HG02798 (cell line): ENCODE measurements around the gene EFCAB6.

Experiments
- ATAC-seq: cut with Tn5 transposase; IDR thresholded peaks from one replicate; pipeline ENCODE4 v1.9.1; 2021; ENCODE audit warnings: mild to moderate bottlenecking; ENCODE audit not compliant: unreplicated experiment, poor library complexity

The EFCAB6 gene

DNA sequence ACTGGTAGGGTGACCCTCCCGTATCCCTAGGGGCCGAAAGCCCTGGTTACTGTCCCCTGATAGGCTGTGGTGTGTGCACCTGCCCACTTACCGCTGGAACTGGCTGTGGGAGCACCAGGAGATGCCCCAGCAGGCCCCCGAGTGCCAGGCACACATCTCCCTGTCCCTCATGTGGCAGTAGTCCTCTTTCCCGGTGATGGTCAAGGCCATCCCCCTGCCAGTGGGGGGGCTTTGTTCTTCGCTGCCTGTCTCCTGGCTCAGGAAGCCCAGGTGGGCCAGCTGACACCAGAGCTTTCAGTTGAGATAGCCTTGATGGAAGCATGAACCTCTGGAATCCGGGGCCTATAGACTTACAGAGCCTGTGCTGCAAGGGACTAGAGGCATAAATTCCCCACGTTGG is 299.8 kb downstream of the EFCAB6 start:
- ATAC-seq: no peak

DNA sequence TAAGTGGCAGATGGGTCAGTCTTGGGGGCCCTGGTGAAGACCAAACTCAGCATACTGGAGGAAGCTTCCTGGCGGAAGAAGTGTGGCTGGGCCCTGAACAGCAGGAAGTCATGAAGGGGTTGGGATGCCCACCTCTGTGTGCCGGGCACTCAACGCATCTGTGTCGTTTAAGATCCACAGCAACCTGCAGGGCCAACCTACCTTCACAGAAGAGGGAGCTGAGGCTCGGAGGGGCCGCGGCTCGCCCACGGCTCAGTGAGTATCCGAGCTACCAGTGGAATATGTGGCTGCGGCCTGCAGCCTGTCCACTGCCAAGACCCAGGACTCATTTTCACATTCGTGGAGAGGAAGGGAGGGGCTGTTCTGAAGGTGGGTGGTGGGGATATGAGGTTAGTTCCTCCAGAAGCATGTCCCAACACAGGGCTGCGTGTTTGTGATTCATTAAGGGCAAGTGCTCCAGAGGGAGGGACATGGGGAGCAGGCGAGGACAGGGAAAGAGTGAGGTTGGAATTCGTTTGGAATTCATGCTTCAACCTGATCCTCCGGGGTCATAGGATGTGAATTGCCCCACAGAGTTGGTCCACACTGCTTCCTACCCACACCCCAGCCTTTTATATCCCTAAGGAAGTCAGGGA is 300.7 kb downstream of the EFCAB6 start:
- ATAC-seq: no peak

DNA sequence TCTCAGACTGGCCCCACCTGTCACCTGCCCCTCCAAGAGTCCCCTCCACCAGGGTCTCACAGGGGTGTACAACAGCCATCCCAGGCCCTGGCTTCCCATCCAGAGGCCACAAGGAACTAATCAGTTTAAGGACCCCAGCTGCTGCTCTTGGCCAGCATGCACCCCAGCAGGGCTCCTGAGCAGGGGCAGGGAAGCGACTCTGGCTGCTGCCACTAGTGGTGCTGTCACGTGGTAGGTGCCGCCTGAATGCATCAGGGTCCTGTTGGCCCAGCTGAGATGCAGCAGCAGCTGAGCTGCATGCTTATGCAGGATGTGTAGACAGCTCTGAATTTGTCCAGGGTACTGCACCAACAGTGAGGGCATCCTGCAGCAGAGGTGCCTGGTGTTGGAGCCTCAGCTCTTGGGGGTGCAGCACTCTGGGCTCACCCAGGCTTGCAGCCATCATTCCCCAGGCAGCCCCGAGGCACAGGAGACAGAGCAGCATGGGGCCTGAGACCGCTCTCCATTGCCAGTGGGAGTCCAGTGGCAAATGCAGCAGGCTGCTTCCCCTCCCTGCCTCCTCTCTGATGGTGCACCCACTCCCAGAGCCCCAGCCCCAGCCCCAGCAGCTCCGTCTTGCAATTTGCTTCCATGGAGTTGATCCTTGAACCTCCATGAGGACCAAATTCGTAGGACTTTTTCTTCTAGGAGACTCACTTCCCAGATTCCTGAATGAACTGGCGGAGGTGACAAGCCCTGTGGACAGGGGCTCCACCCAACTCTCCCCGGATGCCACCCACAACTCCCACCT is 301.6 kb downstream of the EFCAB6 start:
- ATAC-seq: no peak

DNA sequence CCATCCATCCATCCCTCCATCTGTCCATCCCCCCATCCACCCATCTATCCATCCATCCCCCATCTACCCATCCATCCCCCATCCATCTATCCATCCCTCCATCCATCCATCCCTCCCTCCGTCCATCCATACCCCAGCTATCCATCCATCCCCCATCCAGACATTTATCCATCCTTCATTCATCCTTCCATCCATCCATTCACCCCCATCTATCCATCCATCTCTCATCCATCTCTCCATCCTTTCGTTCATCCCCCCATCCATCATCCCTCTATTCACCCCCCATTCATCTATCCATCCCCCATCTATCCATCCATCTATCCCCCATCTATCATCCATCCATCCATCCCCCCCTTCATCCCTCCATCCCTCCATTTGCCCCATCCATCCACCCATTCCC is 302.8 kb downstream of the EFCAB6 start:
- ATAC-seq: no peak

DNA sequence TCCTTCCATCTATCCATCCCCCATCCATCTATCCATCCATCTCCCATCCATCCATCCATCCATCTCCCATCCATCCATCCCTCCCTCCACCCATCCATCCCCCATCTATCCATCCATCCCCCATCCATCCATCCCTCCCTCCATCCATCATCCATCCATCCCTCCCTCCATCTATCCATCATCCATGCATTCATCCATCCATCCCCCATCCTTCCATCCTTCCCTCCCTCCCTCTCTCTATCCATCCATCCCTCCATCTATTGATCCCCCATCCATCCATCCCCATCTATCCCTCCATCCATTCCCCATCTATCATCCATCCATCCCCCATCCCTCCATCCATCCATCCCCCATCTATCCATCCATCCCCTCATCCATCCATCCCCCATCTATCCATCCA is 303.6 kb downstream of the EFCAB6 start:
- no peak for ATAC-seq

DNA sequence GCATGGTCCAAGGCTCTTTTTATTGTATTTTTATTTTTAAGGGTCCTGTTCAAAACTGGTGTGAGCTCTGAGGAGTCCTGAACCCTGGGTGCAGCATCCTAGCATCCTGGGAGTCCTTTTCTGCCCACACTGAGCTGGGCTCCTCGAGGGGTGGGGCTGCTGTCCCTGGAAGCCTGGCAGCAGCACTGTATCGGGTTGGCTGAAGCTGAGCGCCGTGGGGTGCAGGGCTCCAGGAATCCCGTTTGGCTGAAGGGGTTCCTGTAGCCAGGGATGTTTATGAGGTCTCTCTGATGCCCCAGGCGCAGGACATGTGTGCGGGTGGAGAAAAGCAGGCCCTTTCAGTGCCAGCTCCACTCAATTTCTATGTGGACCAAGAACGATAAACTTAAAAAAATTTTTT is 304.9 kb downstream of the EFCAB6 start:
- ATAC-seq: no peak

DNA sequence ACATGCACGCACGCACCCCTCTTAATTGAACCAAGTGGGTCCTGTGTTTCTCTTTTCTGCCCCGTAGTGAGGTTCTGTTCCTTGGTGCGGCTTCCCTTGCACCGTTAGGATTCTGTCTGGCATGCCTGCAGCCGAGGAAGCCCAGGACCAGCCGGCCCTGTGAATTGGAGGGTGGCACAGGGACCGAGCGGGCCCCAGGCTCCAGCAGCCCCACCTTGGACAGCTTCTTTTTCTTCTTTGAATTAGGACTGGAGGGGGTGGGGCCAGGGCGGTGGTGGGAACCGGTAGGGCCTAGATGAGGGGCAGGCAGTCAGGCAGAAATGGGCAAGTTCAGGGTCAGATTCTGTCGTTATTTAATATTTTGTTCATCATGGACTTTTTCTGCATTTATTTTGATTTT is 305.6 kb downstream of the EFCAB6 start:
- ATAC-seq: no peak

DNA sequence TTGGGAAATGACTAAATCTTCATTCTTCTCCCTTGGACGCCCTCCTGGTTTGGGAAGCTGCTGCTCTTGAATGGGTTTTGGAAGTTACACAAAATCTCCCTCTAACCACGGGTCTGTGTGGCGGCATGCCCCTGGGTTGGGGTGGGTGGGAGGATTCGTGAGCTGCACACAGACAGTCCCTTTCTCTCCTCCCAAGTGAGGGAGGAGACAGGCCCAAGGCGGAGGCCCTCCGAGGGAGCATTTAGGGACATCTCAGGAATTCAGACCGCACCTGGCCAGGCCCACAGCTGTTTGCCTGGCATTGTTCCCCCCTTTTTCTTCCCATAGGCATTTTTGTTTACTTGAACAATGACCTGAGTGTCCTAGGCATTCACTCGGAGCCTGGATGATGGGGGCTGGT is 306.2 kb downstream of the EFCAB6 start:
- no peak for ATAC-seq

DNA sequence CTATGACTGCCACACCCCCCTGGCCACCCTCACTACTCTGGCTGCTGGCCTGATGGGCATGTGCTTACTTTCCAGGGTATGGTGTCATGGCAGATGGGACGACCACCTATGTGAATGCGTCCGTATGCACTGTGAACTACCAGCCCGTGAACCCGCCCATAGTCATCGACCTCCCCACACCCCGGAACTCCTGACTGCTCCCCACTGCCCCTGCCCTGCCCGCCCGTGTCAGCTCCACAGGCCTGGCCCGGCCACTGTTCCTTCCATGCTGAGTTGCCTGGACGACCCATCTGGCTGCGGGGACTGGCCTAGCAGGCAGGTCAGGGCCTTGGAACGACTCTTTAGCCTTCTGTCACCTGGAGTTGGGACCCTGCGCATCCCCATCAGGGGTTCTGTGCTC is 306.7 kb downstream of the EFCAB6 start:
- ATAC-seq: no peak

DNA sequence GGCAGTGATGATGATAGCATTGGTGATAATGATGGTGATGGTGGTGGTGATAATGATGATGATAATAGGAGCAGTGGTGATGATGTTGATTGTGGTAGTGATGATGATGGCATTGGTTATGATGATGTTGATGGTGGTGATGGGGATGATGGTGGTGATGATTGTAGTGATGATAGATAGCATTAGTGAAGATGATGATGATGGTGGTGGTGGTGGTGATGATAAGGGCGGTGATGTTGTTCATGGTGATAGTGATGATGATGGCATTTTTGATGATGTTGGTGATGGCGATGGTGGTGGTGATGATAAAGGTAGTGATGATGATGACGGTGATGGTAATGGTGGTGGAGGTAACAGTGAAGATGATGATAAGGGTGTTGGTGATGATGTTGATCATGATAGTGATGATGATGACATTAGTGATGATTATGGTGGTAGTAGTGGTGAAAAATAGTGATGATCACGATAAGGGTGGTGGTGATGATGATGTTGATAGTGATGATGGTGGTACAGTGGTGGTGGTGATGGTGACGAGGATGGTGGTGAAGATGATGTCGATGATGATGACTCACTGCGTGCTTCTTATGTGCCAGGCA is 307.3 kb downstream of the EFCAB6 start:
- ATAC-seq: no peak

DNA sequence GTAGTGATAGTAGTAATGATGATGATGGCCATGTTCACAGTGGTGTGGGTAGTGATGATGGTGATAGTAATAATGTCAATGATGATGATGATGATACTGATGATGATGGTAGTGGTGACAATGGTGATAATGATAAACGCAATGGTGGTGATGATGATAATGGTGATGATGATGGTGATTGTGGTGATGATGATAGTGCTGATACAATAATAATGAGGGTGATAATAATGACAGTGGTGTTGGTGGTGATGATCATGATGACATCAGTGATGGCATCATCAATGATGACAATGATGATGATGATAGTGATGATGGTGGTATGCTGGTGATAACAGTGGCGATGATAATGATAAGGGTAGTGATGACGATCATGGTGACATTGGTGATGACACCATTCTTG is 308.0 kb downstream of the EFCAB6 start:
- ATAC-seq: no peak

DNA sequence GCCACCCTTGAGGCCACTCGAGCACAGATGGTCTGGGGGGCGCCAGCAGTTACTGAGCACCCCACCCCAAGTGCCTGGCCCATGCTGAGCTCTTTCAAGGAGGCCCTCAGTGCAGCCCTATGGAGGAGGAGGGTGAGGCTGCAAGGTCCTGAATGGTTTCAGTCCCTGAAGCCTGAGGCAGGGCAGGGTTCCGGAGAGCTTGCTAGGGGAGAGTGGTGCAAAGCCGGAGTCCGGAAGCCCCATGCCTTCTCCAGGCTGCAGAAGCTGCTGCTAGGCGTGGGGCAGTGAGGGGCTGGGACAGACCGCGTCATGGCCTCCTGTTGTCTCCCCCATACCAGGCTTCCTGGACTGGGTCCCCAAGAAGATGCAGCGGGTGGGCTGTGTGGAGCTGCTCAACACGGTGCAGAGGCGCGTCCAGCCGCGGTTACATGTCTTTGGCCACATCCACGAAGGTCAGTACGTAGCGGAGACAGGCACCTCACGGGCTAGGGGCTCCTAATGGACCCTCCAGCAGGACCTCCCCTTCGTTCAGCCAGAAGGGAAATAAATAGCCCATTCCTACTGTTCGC is 309.7 kb downstream of the EFCAB6 start:
- no peak for ATAC-seq

DNA sequence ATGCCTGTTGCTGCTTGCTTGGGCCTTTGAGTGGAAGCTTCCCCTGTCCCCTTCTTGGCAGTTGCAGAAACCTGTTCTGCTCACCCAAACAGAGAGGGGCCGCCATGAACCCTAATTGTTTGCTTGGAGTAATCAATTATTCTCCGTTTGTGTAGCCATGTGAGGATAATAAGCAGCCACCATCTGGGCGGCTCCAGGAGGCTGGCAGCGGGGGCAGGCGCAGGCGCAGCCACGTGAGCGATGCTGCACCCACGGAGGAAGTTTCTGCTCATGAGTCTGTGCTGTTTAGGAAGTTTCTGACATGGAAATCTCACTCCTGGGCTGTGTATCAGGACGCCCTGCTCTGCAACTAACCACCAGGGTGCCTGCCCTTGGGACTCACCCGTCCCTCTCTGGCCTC is 310.2 kb downstream of the EFCAB6 start:
- ATAC-seq: no peak

DNA sequence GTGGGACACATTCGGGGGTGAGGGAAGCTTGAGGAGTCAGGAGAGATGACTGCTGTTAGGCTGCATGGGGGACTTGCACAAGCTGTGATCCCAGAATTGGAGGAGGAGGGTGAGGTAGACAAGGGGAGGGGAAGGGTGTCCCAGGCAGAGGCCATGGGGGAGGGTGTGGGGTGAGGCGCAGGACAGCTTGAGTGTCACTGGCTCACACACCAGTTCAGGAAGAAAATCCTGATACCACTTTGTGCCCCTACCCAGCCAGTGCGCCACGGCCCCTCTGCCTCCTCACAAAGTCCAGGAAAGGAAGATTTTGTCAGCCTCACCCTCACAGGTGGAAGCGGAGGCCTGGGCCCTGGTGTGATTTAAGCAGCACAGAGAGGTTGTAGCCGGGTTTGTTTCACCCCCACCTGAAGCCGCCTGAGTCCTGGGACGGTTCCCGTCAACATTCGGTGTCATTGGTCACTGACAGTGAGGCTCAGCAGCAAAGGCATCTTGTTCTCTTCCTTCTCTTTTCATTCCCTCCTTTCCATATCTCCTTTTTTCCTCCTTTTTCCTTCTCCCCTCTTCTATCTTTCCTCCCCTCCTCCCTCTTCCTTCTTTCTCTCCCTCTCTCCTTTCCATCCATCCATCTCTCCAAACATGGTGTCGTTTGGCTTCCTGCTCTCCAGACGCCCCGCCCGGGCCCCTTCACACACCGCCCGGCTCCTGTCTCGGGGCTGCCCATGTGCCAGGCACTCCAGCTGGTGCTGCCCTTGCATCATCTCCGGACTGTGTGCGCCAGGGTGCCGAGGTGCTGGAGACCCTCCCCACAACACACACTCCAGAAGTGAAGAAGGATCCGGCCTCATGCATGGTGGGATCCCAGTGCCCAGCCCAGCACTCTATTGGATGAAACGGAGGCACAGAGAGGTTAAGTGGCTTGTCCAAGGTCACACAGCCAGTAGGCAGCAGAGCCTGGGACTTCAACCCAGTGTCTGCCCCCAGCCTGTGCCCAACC is 311.0 kb downstream of the EFCAB6 start:
- no peak for ATAC-seq

DNA sequence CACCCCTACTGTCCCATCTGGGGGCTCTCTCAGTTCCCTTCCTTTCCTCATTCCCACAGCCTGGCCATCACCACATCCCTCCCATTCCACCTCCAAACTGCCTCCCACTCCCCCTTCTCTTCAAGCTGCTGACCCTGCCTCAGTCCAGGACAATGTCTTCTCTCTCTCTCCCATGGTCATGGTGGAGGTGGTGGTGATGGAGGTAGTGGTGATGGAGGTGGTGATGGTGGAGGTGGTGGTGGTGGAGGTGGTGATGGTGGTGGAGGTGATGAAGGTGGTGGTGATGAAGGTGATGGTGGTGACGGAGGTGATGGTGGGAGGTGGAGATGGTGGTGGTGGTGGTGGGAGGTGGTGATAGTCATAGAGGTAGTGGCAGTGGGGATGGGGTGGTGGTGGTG is 313.2 kb downstream of the EFCAB6 start:
- ATAC-seq: no peak

DNA sequence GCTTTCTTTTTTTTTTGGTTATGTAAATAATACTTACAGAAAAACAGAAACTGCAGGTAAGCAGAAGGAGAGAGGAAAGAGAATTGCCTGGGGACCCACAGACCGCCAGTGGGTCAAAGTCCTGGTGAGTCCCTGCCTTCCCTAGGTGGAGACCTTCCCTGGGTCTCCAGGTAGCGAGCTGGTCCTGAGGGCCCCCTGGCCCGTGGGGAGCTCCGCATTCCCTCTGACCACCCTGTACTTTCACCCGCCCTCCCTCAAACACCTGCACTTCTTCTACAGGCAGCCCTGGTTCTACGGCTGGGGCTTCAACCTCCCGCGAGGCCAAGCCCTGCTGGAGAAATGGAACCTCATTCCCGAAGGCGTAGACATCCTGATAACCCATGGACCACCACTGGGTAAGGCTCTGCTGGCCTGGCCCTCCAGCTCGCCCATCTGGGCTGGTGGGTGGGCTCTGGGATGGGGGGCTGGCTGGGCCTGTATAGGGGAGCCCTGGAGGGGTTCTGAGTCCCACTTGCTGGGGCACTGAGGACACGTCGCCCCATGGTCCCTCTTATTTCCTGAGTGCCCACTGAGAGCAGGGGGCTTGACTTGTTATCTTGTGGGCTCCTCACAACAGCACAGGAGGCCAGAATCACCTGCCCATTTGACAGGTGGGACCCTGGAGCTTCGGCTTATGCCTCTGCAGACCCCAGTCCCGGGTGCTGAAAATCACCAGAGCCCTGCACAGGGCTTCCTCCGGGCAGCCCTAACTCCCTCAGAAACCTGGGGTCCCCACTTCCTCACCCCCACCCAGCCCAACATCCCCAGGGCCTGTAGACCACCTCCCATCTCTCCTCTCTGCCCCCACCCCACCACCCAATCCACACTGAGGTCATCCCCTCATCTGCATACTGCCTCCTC is 313.9 kb downstream of the EFCAB6 start:
- no peak for ATAC-seq

DNA sequence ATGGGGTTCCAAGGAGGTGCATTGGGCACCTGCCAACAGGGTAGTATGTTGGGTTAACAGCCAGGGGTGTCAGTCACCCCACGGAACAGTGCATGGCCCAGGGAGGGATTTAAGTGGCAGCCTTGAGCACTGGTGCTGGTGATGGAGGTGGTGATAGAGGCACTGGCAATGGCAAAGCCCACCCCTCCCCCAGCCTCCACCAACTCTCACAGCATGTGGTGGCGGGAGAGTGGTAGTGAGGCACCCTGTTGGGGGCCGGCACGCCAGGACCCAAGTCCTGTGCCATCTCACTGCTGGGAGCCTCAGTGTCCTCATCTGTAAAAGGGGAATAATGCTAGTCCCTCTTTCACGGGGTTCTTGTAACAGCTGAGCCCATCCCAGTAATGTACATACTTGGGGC is 318.8 kb downstream of the EFCAB6 start:
- ATAC-seq: no peak

DNA sequence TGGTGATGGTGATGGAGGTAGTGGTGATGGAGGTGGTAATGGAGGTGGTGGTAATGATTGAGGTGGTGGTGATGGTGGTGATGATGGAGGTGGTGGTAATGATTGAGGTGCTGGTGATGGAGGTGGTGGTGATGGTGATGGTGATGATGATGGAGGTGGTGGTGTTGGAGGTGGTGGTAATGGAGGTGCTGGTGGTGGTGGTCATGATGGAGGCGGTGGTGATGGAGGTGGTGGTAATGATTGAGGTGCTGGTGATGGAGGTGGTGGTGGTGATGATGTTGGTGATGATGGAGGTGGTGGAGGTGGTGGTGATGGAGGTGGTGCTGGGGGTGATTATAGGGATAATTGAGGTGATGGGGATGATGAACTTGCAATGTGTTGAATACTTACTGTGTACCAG is 320.4 kb downstream of the EFCAB6 start:
- no peak for ATAC-seq

DNA sequence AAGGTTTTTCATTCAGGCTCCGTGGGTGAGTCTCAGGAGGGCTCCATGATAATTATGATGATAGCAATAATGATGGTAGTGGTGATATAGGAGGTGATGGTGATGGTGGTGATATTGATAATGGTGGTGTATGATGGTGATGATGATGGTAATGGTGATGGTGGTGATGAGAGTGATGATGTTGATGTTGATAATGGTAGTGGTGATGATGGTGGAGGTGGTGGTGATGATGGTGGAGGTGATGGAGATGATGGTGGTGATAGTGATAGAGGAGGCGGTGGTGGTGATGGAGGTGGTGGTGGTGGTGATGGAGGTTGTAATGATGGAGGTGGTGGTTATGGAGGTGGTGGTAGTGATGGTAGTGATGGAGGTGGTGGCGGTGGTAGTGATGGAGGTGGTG is 320.9 kb downstream of the EFCAB6 start:
- no peak for ATAC-seq
